Mononuclear cell (primary cell): ENCODE measurements around the gene LRRN2. TPM values are rescaled to one million over a fixed set of nuclear protein-coding genes. Genes with fewer than 3 reads are reported as not detected.

Experiments
- H3K27me3 ChIP-seq: 2 replicates; pipeline ENCODE4 v1.6.0; 2011; ENCODE audit warnings: low read length, control low read depth; ENCODE audit not compliant: insufficient read depth
- H3K4me1 ChIP-seq: 2 replicates; pipeline ENCODE4 v1.5.1; 2011; ENCODE audit warnings: mild to moderate bottlenecking, low read length, control low read depth; ENCODE audit not compliant: insufficient read depth
- H3K4me3 ChIP-seq: 2 replicates; pipeline ENCODE4 v1.5.1; 2011; ENCODE audit warnings: mild to moderate bottlenecking, low read length, moderate library complexity
- H3K9me3 ChIP-seq: 2 replicates; pipeline ENCODE4 v1.5.1; 2011; ENCODE audit warnings: low read depth, mild to moderate bottlenecking, control low read depth, low read length
- total RNA-seq: library from RNA; depleted of rRNA; stranded (reverse); fragments of >200 nt; gene quantifications from one replicate; pipeline ENCODE4 v1.2.3, GENCODE V29; 2012

The LRRN2 gene
- total RNA-seq, 1 donor, result not detected

DNA sequence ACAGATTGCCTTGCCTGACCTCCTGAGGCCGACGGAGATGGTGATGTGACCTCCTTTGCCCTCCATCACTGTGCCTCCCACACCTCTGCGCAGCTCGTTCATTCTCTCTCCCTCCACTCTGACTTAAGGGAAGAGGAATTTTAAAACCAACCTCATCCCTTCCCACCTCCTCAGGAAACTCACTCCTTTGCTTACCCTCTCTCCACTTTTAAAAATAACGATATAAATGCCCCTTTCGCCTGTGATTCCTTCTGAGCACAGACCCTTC, 21.2 kb downstream of the LRRN2 start:
- no peaks in the 10 kb centered on the region for H3K4me1 ChIP-seq
- H3K27me3 ChIP-seq, result no peaks in the 10 kb centered on the region
- H3K4me3 ChIP-seq, result no peak overlapping the region
- H3K9me3 ChIP-seq, result no peaks in the 10 kb centered on the region

DNA sequence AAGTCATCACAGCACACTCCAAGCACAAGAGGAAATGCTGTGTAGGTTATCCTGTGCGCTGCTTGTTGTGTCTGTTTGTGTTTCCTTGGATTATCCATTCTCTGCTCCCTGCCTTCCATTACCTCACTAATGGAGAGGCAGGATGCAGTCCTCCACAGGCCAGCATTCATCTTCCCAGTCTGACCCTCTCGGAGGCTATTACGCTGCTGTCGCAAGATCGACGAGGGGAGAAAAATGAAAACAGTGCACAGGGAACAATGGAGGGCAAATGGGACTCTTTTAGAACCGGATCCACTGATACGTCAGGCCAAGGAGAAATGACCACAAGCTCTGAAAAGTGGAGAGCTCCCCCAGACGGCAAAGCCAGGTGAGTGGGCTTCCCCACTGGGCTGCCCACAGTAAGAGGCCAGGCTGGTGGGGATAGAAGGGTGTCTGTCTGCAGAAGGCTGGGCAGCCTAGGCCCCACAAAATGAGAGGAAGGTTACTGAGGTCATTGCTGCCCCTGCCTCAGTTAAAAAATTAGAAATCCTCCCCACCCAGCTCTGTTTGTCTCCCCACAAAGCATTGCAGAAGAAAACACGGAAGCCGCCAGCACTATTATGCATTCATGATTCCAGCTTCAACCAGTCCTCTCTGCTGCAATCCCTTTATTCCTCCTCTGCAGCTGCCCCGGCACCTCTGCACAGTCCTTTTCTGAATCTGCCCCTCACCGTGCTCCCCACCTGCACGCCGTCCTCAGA, 21.7 kb downstream of the LRRN2 start:
- H3K27me3 ChIP-seq, result no peaks in the 10 kb centered on the region
- H3K4me1 ChIP-seq, result no peaks in the 10 kb centered on the region
- no peak overlapping the region for H3K4me3 ChIP-seq
- H3K9me3 ChIP-seq, result no peaks in the 10 kb centered on the region

DNA sequence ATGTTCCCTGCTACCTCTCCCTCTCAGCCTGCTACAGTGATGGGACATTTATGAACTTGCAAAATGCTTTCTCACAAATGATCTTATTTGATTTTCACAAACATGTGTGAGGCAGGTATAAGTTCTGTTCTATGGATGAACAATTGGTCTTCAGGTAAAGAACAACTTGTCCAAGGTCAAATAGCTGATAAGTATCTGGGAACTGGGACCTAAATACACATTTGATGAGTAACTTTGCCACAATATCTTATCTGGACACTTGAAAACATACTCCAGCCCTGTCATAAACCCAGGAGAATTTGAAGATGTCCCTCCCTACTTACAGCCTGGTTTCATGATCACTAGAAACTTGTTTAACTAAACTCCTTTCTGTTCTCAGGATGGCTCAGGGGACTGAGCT, 23.0 kb downstream of the LRRN2 start:
- Histone ChIP-seq H3K27me3 (no peaks in the 10 kb centered on the region), H3K4me3 (no peak overlapping the region), H3K4me1 (no peaks in the 10 kb centered on the region), H3K9me3 (no peaks in the 10 kb centered on the region)

DNA sequence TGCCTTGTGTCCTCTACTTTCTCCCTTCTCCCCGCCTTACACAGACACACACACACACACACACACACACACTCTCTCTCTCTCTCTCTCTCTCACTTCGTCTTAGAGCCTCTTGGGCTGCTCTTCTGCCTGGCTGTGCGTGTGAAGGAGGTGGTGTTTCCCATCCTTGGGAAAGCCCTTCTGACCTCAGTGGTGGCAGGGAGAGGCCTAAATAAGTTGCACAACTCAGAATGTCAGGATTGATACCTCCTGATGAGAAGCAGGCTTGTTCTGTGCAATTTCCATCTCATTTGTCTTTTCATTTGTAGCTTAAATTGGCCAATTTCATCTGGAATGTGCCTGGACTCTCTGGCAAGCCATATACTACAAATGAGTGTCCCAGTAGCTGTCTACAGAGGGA, 25.0 kb downstream of the LRRN2 start:
- H3K9me3 ChIP-seq, result no peaks in the 10 kb centered on the region
- H3K27me3 ChIP-seq, result no peaks in the 10 kb centered on the region
- no peaks in the 10 kb centered on the region for H3K4me1 ChIP-seq
- H3K4me3 ChIP-seq, result no peak overlapping the region

DNA sequence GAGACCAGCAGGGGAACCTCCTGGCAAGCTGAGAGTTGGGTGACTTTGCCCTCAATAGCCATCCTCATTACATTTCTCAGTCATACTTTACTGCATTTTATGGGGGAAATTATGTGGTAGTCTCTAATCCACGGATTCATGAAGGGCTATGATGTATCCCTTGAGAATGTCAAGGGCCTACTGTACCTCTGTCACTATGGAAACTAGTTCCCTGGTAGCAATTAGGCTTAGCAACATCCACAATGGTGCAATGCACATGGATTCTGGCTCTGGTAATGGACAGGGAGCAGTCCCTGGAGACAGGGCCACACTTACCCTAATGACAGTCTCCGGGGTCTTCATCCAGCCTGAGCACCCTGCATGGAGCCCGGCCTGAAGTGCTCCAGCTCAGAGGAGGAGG, 26.5 kb downstream of the LRRN2 start:
- no peak overlapping the region for H3K4me3 ChIP-seq
- H3K4me1 ChIP-seq, result no peaks in the 10 kb centered on the region
- H3K9me3 ChIP-seq, result no peaks in the 10 kb centered on the region
- no peaks in the 10 kb centered on the region for H3K27me3 ChIP-seq

DNA sequence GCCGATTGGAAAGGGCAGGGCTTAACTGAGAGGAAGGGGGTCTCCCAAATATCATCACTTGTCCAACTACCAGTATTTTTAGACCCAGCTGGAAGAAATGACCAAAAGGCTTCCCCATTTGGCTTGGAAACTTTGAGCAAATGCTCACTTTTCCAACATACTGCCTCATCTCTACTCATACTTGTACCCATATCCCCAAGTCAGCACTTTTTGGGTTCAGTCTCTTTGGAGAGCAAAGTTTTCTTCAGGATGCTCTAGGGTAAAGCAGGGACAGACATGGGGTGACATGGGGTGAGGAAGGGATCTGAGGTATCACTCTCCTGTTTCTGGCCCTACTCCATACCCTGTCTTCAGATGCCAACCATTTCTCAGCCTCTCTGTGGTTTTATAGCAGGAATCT, 27.2 kb downstream of the LRRN2 start:
- H3K27me3 ChIP-seq, result no peaks in the 10 kb centered on the region
- H3K9me3 ChIP-seq, result no peaks in the 10 kb centered on the region
- H3K4me3 ChIP-seq, result no peak overlapping the region
- no peaks in the 10 kb centered on the region for H3K4me1 ChIP-seq

DNA sequence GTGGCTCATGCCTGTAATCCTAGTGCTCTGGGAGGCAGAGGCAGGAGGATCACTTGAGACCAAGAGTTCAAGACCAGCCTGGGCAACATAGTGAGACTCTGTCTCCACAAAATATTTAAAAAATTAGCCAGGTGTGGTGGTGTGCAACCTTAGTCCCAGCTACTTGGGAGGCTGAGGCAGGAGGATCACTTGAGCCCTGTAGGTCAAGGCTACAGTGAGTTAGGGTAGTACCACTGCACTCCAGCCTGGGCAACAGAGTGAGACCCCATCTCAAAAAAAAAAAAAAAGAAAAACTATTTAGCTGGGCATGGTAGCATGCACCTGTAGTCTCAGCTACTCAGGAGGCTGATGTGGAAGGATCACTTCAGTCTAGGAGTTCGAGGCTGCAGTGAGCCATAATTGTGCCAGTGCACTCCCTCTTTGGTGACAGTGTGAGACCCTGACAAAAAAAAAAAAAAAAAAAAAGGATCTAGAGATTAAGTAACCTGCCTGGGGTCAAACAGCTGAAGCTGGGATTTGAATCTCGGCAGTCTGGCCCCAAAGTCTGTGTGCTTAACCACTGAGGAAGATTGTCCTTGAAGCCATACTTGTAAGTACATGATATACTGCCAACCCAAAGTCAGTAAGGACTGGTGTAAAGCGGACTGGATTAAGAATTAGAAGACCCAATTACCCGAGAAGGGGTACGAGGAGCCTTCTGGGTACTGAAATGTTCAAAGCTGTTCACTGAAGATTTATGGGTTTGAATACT, 31.8 kb downstream of the LRRN2 start:
- Histone ChIP-seq H3K4me1 (no peaks in the 10 kb centered on the region), H3K27me3 (peaks cover 2% of the 10 kb centered on the region), H3K9me3 (no peaks in the 10 kb centered on the region), H3K4me3 (no peak overlapping the region)

DNA sequence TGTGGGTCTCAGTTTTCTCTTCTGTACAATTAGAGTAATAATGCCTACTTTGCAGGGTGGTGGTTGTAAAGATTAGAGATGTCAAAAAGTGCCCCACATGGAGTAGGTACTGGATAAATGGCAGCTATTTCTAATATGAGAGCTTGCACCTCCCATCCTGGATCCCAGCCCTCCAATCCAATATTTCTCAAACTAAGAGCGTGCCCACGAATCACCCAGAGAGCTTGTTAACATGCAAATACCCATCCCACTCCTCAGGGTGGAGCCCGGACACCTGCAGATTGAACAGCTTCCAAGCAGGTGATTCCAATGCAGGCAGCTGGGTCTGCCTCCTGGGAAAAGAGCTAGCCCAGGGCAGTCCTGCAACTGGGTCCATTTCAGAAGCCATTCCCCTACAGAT, 33.0 kb downstream of the LRRN2 start:
- H3K9me3 ChIP-seq, result no peaks in the 10 kb centered on the region
- H3K27me3 ChIP-seq, result peaks cover 2% of the 10 kb centered on the region
- no peaks in the 10 kb centered on the region for H3K4me1 ChIP-seq
- H3K4me3 ChIP-seq, result no peak overlapping the region

DNA sequence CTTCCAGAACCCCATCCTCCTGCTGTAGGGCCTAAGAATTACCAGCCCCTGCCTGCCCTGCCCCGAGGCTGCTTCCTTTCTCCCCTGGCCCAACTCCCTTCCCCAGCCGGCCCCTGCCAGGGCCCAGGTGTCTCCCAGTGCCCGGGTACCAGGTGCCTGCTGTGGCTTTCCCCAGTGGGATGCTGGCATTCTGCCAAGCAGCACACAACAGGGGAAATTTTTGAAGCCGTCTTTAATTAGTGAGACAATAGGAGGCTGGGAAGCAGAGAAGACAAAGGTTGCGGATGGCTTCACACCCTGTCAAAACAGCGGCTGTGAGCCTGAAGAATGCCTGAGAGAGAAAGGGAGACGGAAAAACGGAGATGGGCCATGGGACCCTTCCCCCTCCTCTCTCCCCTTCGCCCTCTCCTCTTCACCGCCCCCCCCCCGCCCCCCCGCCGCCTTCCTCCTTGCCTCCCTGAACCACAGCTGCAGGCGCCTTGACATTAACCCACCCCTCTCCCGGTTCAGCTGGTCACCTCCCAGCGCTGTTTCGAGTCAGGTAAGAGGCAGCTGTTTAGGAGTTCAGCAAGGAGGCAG, 33.6 kb downstream of the LRRN2 start:
- H3K27me3 ChIP-seq, result peaks cover 2% of the 10 kb centered on the region
- no peaks in the 10 kb centered on the region for H3K4me1 ChIP-seq

DNA sequence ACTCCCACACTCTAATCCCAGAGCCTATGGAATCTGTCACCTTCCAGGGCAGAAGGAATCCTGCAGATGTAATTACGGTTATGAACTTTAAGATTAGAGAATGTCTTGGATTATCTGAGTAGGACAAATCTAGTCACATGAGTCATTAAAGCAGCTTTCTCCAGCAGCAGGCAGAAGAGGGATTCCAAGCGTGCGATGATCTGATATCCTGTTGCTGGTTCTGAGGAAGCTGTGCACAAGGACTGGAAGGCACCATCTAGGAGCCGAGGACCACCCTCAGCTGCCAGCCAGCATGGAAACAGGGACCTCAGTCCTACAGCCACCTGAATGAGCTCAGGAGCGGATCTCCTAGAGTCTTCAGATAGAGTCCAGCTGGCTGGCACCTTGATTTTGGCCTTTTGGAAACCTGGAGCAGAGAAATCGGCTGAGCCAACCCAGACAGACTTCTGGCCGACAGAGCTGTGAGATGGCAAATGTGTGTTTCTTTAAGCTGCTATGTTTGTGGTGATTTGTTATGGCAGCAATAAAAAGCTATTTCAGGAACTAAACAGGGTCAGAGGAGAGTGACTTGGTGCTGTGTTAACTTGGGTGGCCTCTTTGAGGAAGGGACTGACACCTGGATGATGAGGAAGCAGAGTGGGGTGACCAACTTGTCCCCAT, 34.5 kb downstream of the LRRN2 start:
- Histone ChIP-seq H3K9me3 (no peaks in the 10 kb centered on the region), H3K4me1 (no peaks in the 10 kb centered on the region), H3K27me3 (peaks cover 2% of the 10 kb centered on the region), H3K4me3 (no peak overlapping the region)

More for the DNA sequence above, 33.6 kb downstream of the LRRN2 start:
- no peaks in the 10 kb centered on the region for H3K9me3 ChIP-seq
- H3K4me3 ChIP-seq, result no peak overlapping the region

DNA sequence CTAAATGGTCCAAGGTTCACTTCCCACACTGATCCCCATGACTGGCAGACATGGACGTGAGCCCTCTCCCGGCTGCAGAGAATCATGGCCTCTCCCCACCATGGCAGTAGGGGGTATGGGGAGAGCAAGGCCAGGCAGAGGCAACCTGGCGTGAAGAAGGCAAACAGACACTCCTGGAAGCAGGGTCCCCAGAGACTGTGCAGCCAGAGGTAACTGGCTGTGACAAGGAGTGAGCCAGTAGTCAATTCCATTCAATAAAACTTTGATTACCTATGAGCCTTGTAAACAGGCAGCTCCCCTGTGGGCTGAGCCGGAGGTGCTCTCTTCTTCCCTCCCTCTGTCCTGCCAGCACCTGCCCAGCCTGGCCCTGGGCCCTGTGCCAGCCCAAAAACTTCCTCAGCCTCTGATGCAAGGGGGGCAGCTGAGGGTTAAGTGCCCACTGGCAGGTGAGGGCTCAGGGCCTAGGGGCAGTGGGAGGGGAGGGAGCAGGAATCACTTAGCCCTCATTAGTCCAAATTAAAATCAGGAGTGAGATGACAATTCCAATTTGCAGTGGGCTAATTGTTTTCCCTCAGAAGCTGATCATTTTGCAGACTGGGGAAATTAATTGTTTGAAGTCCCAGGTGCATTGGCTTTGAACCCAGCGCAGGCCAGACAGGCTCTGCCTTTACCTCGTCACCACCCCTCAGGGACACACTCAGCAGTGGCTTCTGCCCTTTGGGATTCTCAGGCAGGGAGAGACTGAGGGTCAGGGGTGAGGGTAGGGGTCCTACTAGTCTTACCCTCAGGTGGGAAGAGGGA, 35.6 kb downstream of the LRRN2 start:
- Histone ChIP-seq H3K4me3 (no peak overlapping the region), H3K4me1 (no peaks in the 10 kb centered on the region), H3K9me3 (no peaks in the 10 kb centered on the region), H3K27me3 (peaks cover 2% of the 10 kb centered on the region)

DNA sequence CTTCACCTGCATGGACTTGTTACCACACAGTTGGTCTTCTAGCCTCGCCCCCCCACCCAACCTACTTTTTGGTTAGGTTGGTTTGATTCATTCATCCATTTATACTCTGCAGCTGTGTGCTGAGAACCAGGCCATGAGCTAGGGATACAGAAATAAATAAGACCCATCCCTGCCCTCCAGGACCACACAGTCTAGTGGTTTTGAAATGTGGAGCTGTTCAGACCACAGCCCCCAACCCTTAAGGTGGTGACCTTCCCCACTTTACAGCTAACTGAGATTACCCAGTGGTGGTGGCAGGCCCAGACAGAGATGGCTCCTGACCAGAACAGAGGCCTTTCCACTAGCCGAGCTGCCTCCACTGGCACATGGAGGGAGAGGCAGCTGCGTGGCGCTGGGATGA, 37.0 kb downstream of the LRRN2 start:
- Histone ChIP-seq H3K4me1 (no peaks in the 10 kb centered on the region), H3K27me3 (peaks cover 2% of the 10 kb centered on the region), H3K4me3 (no peak overlapping the region), H3K9me3 (no peaks in the 10 kb centered on the region)

DNA sequence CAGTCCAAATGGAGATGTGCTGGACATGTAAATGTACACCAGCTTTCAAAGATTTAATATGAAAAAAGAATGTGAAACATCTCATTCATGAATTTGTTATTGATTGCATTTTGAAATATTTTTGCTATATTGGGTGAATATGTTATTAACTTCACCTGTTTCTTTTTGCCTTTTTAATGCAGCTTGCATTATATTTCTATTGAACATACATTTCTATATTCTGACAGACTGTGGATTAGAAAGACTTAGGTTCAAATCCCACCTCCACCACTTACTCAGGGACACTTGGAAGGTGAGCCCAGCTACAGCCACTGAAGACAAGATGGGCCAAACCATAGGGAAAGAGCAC, 37.8 kb downstream of the LRRN2 start:
- Histone ChIP-seq H3K4me3 (no peak overlapping the region), H3K9me3 (no peaks in the 10 kb centered on the region), H3K4me1 (no peaks in the 10 kb centered on the region), H3K27me3 (peaks cover 1% of the 10 kb centered on the region)

DNA sequence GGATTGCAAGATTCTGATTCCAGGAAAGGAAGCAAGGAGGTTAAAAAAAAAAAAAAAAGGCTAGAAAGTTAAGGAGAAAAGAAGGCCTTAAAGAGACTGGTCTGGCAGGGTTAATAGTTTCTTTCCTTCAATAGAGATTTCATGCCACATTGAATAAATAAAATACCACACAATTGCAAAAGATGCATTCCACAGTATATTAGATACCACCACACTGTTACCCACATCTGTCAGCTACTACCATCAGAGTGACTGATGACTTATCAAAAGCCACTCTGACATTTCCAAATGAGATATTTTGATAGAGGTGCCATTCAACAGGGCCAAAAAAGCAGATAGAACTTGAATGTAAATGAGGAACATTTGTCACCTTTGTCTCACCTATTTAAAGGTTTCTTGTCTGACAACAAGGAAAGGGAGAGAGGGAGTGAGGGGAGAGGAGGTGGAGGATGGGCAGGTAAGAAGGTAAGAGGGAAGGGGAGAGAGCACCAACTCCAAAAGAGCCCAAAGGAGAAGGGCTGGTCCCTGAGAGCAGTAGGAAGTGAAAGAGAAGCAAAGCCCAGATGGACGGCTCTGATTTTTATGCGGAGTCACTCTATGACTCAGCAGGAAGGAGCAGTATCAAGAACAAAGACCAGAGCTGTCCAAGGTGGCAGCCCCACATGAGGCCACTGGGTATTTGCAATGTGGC, 38.3 kb downstream of the LRRN2 start:
- Histone ChIP-seq H3K27me3 (no peaks in the 10 kb centered on the region), H3K4me1 (no peaks in the 10 kb centered on the region), H3K4me3 (no peak overlapping the region), H3K9me3 (no peaks in the 10 kb centered on the region)
